Upper lobe of left lung (tissue), 4 donors: ENCODE results near the gene PATJ.

Experiments used
- CTCF ChIP-seq, 6 experiments: fragments of 450-650 bp in 4 of 6; fragments of 200-600 bp in 2 of 6; sonication (generic) in 2 of 6; IDR thresholded peaks; one replicate each; pipeline ENCODE4 v1.5.1; 2016 to 2019; ENCODE audit warnings: antibody characterized with exemption in 6 of 6
- EP300 ChIP-seq, 4 donors: sonication (generic); formaldehyde crosslinking; IDR thresholded peaks; one replicate each; pipeline ENCODE4 v1.5.1; 2017; ENCODE audit warnings: antibody characterized with exemption in 4 of 4, control low read depth in 2 of 4
- POLR2A ChIP-seq, 4 donors: fragments of 450-650 bp; IDR thresholded peaks; one replicate each; pipeline ENCODE4 v1.5.1; 2016 to 2017; ENCODE audit warnings: antibody characterized with exemption in 4 of 4, mild to moderate bottlenecking in 2 of 4
- POLR2AphosphoS5 ChIP-seq, 2 donors: sonication (generic); formaldehyde crosslinking; IDR thresholded peaks; one replicate each; pipeline ENCODE4 v1.5.1; 2017; ENCODE audit warnings: antibody characterized with exemption in 2 of 2

DNA sequence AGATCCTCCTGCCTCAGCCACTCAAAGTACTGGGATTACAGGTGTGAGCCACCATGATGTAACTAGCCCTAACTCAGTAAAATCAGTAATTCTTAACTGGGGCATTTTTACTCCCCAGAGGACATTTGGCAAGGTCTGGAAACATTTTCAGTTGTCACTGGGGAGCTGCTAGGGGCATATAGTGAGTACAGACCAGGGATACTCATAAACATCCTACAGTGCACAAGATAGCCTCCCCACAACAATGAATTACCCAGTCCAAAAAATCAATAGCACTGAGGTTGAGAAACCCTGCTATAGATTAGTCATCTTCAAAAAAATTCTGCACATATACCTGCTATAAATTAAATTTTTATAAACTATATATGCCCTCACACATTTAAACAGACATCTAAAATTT lies 30.3 kb upstream of the PATJ start:
- no peak for TF ChIP-seq POLR2A (IDR thresholded peaks at IDR 0.05)
- TF ChIP-seq CTCF (IDR thresholded peaks at IDR 0.05): no peak
- TF ChIP-seq POLR2AphosphoS5 (IDR thresholded peaks at IDR 0.05): no peak
- no peak for TF ChIP-seq EP300 (IDR thresholded peaks at IDR 0.05)
